SH-SY5Y (cell line): ENCODE data around the gene FMNL2.

ENCODE experiments used
- GATA2 ChIP-seq: IDR thresholded peaks from 2 replicates; pipeline ENCODE4 v1.6.1; 2011; ENCODE audit warnings: mild to moderate bottlenecking, low read depth, low read length
- GATA3 ChIP-seq: IDR thresholded peaks from 2 replicates; pipeline ENCODE4 v1.6.1; 2011; ENCODE audit warnings: low read depth, mild to moderate bottlenecking, low read length, moderate library complexity

GRCh38 chr2:152541712-152542111 lies 206.7 kb downstream of the FMNL2 start:
- no peak for TF ChIP-seq GATA2
- no peak for TF ChIP-seq GATA3
